NCI-H2029 treated with DMSO at 0.1 percent for 48 hours (cell line): ENCODE measurements around the gene PREPL.

ENCODE experiments used
- DNase-seq: peaks from one replicate; lab custom pipeline; 2025; lab: John Stamatoyannopoulos, UW

The PREPL gene

GRCh38 chr2:44295633-44296359, 65.5 kb downstream of the PREPL start:
- DNase-seq, result no peak

- no peak for DNase-seq
Observed at GRCh38 chr2:44295113-44295512, 66.2 kb downstream of the PREPL start.

- peak; percentile 17 for DNase-seq
Observed at GRCh38 chr2:44291281-44292248, 69.7 kb downstream of the PREPL start.

GRCh38 chr2:44290261-44290660, 71.0 kb downstream of the PREPL start:
- DNase-seq, result no peak

- no peak for DNase-seq
Observed at GRCh38 chr2:44286884-44287638, 74.2 kb downstream of the PREPL start.

GRCh38 chr2:44286119-44286883, 75.0 kb downstream of the PREPL start:
- DNase-seq, result no peak

GRCh38 chr2:44285174-44285573, 76.1 kb downstream of the PREPL start:
- DNase-seq, result no peak

- DNase-seq, result no peak
Observed at GRCh38 chr2:44283116-44283666, 78.1 kb downstream of the PREPL start.

GRCh38 chr2:44280869-44281268, 80.4 kb downstream of the PREPL start:
- no peak for DNase-seq

GRCh38 chr2:44277541-44277940, 83.8 kb downstream of the PREPL start:
- DNase-seq, result no peak

- DNase-seq, result no peak
Observed at GRCh38 chr2:44275927-44276303, 85.4 kb downstream of the PREPL start.

- no peak for DNase-seq
Observed at GRCh38 chr2:44273596-44273995, 87.7 kb downstream of the PREPL start.

GRCh38 chr2:44273076-44273475, 88.2 kb downstream of the PREPL start:
- DNase-seq, result no peak

- DNase-seq, result no peak
Observed at GRCh38 chr2:44271296-44271695, 90.0 kb downstream of the PREPL start.

- DNase-seq, result no peak
Observed at GRCh38 chr2:44269831-44270230, 91.5 kb downstream of the PREPL start.

GRCh38 chr2:44267796-44268648, 93.3 kb downstream of the PREPL start:
- DNase-seq, result no peak
